ENCODE measurements around the gene TMPO.
"Not testable (repeated sequence)": the region's sequence is repeated elsewhere in the genome, so short reads cannot be mapped to it uniquely, and the experiment has no call there.

TMPO gene

GRCh38 chr12:98578821-98579220 is 63.4 kb downstream of the TMPO start:
- DNase-seq (ENCODE audit: low read depth) = peak; percentile 18

- DNase-seq (ENCODE audit: low read depth) = no peak
Measured at GRCh38 chr12:98579347-98579746, 64.0 kb downstream of the TMPO start.

DNA sequence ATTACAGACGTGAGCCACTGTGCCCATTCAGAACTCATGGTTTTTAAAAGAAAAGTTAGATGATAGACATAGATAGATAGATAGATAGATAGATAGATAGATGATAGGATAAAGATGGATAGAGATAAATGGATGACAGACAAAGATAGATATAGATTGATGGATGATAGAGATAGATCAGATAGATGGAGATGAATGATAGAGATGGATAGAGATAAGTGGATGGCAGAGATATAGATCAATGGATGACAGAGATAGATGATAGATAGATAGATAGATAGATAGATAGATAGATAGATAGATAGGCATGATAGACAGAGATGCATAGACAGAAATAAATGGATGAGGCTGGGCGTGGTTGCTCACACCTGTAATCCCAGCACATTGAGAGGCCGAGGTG is 64.4 kb downstream of the TMPO start:
- no peak for DNase-seq (ENCODE audit: low read depth)

DNA sequence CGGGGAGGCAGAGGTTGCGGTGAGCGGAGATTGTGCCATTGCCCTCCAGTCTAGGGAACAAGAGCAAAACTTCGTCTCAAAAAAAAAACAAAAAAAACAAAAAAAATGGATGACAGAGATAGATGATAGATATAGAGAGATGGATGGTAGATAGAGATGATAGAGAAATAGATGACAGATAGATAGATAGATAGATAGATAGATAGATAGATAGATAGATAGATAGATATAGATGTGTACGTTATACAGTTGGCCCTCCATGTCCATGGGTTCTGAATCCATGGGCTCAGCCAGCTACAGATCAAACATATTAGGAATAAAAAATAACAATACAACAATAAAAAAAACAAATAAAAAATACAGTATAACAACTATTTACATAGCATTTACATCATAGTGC is 65.3 kb downstream of the TMPO start:
- no peak for DNase-seq (ENCODE audit: low read depth)

DNA sequence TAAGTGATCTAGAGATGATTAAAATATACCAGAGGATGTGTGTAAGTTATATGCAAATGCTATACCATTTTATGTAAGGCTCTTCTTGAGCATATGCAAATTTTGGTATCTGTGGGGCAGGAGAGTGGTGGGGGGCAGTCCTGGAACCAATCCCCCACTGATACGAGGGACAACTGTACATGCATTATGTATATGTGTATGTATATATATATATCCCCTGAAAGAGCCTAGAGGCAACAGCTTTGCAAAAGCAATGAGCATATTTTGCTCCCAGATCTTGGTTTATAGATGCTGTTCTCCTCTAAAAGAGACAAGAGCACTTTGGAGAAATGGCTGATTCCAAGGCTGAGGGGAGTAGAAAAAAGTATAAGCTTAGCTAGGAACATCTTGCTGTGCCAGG is 65.7 kb downstream of the TMPO start:
- no peak for DNase-seq (ENCODE audit: low read depth)

DNA sequence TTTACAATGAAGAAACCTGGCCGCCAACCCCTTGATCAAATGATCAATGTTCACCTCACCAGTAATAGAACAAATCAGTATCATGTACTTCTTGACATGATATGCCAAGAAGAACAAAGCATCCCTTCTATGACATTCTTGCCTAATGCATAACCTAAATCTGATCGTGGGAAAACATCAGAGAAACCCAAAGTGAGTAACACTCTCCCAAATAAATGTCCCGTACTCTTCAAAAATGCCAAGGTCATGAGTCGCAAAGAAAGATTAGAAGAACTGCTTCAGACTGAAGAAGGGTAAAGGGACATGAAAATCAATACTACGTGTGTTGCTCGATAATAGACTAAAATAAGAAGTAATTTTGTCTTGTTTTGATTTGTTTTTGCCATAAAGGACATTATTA is 66.7 kb downstream of the TMPO start:
- DNase-seq (ENCODE audit: low read depth) = peak; percentile 74

DNA sequence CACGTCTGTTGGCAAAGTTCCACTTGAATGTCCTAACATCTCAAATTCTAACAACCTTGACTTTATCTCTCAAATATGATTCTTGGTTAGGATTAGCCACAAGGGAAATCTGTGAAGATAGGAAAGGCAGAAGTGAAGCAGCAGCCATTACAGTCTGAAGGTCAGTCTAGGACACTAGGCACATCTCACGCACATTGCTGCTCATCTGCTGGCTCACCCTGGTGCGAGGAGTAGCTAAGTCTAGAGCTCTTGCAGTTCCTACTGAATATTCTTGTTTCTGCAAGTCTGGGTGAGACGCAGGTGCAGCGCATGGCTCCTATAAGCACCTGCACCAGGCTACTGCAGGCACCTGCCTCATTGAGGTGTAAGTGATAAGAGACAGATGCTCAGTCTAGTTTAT is 71.7 kb downstream of the TMPO start:
- DNase-seq (ENCODE audit: low read depth) = no peak

GRCh38 chr12:98591209-98591608 is 75.8 kb downstream of the TMPO start:
- DNase-seq (ENCODE audit: low read depth) = peak; percentile 59

DNA sequence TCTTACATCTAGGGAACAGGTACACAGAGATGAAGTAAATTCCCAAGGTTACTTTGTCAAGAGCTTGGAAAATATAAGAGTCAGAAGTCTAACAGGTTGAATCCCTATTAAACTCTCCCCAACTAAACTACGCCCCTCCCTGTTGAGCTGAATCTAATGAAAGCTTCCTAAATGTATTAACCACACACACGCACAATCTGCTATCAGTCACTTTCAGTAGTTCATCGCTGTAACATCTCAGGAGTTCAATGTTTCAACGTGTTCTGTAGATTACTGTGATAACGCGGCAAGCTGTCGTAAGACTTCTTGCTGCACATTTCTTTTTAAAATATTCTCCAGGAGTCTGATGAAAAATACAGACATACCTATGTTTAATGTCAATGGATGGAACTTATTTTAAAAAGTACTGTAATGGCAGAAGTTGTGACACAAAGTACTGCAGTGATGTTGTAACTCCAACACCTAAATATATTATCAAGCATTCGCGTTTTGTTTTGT is 77.5 kb downstream of the TMPO start:
- DNase-seq (ENCODE audit: low read depth) = no peak

DNA sequence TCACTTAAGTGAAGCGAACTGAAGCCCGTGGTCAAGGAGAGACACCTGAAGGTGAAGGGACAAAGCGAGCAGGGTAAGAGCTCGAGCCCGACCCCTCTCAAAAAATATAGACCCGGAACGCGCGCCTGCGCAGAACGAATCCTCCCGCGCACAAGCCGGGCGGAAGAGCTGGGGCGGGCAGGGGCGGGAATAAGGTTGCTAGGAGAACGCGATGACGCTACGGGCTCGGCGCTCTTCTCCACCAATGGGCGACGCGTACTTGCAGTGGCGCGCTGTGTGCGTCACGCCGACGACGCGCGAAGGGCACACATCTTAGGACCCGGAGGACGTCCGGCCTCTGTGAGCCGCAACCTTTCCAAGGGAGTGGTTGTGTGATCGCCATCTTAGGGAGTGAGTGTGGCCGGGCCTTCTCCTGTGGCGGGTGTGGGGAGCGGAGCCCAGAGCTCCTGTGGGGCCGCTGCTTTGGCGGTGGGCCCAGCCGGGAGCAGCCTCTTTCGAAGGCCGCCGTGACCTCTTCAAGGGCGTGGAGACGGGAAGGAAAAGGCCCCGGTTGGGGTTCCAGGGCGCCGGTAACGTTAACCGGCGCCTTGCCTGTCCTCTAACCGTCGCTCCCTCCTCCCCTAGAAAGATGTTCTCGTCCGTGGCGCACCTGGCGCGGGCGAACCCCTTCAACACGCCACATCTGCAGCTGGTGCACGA is 78.1 kb downstream of the TMPO start, which contains the start of gene SLC25A3:
SLC25A3 (plus strand) TSS at position 336 of the 699 bp plus-strand sequence; CDS start at position 629, 293 bp downstream.
- DNase-seq (ENCODE audit: low read depth) = peak; percentile 98

GRCh38 chr12:98594050-98594835 is 78.9 kb downstream of the TMPO start:
- DNase-seq (ENCODE audit: low read depth) = peak; percentile 48

- peak; percentile 85 for DNase-seq (ENCODE audit: low read depth)
Measured at GRCh38 chr12:98595243-98595988, 80.0 kb downstream of the TMPO start.

GRCh38 chr12:98597313-98597712 is 81.9 kb downstream of the TMPO start:
- not testable (repeated sequence) for DNase-seq (ENCODE audit: low read depth)
